HG02642 (cell line): ENCODE data around the gene RND2.

Experiments
- ATAC-seq: cut with Tn5 transposase; IDR thresholded peaks from one replicate; pipeline ENCODE4 v1.9.1; 2021; ENCODE audit warnings: mild to moderate bottlenecking; ENCODE audit not compliant: unreplicated experiment, poor library complexity

RND2 gene

DNA sequence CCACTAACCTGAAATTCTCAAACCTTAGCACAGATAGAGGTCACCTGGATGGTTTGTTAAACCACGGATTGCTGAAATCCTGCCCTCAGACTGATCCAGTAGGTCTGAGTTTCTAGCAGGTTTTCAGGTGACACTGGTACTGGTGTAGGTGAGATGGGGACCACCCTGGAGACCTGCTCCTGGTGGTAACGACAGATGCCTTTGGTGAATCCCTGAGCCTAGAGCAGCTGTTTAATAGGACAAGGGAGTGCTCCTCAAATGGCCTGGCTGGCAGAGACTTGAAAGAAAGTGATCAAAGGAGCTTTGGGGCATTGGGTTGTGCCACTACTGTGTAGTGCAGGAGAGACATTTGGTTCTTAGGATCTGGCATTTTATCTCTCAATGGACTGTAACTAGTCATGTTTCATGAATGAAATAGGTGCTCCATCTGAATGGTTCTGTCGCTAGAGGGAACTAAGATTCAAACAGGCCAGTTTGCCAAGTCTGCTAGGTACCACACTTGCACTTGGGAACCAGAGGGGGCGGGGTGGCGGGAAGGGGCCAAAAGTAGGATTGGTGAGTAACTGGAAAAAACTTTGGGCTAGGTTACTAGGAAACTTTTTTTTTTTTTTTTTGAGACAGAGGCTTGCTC, 21.4 kb upstream of the RND2 start:
- no peak for ATAC-seq

DNA sequence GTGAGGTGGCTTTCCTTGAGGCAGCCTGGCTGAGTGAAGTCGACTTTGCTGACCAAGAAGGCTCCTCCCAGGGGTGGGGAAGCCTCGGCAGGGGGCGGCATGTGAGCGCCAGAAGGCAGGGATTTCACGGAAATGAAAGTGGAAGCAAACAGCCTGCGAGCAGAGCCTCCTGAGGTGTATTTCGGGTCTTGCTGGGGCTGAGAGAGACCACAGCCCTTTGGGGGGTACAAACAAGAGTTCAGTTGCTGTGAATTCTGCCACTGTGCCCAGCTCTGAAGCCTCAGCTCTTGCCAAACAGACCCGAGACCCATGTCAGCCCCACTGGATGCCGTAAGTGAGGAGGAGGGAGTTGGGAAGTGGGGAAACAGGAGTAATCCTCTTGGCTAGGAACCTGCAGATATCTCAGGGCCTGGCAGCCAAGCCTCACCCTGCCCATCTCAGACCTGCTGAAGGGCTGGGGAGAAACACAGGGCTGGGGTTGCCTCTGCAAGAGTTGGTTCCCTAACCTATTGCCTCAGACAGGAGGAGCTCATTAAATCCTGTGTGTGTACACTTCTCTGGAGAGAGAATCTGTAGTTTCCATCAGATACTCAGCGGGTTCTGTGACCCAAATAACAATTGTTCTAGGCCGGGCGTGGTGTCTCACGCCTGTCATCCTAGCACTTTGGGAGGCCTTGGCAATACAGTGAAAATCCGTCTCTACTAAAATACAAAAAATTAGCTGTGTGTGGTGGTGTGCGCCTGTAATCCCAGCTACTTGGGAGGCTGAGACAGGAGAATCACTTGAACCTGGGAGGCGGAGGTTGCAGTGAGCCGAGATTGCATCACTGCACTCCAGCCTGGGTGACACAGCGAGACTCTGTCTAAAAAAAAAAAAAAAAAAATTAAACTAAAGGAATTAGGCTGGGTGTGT, 18.1 kb upstream of the RND2 start, which contains the start of gene IFI35:
TSS of gene IFI35 (plus strand) at position 146 of the 913 bp plus-strand sequence. CDS start at position 310, 164 bp downstream.
- peak; percentile 88 for ATAC-seq

DNA sequence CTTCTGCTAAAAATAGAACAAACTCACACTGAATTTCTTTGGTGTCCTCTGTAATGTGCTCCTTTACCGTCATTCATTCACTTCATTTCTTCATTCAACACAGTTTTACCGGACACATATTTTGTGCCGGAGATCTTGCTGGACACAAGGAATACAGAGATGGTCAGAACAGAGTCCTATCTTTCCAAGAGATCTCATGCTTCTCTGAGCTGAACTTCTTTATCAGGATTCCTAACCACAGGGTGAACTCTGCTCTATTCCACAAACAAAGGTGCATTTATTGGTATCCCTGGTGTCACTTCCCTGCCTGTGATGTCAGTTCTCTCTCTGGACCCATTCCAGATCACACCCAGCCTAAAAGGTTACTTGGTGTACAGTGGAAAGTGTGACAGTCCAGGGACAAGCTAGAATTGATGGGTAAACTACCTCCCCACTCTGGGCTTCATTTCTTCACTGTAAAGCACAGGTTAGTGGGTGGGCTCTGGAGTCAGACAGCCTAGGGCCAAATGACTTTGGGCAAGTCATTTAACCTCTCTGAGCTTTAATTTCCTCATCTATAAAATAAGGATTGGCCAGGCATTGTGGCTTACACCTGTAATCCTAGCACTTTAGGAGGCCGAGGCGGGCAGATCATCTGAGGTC, 14.2 kb upstream of the RND2 start:
- no peak for ATAC-seq

DNA sequence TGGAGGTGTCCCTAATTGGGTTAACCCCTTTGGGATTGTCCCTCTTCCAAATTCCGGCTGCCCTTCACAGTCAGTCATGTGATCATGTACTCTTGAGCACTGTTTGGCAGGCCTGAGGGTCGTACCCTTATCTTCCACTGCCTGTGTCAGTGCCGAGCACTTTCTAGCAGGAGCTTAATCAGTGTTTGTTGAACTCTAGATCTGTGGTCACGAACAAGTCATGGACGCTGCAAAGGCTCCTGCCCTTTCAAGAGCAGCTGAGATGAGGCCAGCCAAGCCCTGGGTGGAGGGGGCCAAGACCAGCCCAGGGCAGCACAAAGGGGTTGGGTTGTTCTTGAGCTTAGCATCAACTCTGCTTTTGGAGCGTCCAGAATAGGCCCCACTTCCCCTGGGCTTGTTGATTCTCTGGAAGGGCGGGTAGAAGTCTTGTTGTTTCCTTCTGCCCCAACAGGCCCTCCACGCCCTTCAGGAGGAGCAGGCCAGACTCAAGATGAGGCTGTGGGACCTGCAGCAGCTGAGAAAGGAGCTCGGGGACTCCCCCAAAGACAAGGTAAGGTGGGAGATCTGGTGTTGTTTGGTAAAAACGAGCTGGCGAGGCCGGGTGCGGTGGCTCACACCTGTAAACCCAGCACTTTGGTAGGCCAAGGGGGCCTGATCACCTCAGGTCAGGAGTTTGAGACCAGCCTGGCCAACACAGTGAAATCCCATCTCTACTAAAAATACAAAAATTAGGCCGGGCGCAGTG, 13.1 kb upstream of the RND2 start:
- no peak for ATAC-seq

DNA sequence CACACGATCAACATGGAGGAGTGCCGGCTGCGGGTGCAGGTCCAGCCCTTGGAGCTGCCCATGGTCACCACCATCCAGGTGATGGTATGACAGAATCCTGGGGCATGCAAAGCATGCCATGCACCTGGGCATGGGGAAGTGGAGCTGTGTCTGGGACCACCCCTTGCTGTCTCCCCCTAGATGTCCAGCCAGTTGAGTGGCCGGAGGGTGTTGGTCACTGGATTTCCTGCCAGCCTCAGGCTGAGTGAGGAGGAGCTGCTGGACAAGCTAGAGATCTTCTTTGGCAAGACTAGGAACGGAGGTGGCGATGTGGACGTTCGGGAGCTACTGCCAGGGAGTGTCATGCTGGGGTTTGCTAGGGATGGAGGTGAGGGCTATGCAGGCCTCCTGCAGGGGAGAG, 11.7 kb upstream of the RND2 start:
- no peak for ATAC-seq

DNA sequence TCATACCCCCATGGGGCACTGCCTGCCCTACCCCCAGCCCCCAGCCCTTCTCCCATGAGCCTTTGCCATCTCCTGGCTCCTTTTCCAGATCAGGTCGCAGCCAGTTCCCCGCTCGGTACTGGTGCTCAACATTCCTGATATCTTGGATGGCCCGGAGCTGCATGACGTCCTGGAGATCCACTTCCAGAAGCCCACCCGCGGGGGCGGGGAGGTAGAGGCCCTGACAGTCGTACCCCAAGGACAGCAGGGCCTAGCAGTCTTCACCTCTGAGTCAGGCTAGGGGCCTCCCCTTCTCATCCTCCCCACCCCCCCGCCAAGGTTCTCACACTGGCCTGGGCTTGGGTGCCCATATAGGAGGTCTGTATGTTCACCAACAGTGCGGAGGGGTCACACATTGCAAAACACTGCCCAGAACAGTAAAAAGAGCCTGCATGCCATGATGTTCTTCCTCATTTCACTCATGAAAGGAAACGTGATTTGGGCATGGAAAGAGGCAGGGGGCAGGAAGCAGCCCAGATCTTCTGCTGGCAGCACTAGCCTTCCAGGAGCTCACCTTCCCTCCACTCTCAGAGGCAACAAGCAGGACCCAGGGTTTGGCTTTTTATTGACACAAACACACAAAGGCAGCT, 10.9 kb upstream of the RND2 start:
- ATAC-seq, result no peak

DNA sequence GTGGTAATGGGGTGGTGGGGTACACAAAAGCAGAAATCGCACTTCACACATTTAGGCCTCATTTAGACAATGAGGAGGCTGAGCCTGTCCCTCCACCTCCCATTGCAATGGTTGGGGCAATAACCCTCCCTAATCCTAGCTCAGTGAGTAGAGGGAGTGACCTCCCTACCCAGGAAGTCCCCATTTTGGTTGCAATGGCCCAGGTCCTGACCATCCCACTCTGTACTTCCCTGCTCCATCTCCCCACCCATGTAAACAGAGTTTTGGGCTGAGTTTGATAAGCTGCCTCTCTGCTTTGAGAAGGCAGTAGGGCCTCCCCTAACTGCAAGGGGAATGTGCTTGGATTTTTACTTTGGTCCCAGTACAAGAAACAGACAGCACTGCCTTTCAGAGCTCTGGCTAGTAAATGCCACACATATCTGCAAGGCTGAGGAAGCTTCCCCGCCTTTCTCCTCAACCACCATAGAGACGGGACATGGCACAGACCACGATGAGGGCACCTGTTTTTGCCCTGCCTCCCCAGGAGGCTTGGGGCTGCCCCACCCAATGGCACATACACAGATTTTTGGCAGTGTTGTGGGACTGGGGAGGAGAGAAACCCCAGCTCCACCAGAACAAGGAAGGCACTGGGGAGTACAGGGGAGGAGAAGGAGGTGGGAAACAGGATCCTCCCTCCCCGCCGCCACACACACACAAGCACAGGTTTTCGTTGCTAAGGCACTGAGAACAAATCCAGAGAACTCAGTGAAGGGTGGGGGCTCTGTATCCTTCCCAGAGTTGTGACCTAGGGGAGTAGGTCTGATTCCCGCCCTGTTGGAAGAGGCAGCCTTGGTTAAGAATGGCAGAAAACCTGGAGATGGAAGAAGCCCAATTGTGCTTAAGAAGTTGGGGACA, 10.1 kb upstream of the RND2 start:
- ATAC-seq, result no peak

DNA sequence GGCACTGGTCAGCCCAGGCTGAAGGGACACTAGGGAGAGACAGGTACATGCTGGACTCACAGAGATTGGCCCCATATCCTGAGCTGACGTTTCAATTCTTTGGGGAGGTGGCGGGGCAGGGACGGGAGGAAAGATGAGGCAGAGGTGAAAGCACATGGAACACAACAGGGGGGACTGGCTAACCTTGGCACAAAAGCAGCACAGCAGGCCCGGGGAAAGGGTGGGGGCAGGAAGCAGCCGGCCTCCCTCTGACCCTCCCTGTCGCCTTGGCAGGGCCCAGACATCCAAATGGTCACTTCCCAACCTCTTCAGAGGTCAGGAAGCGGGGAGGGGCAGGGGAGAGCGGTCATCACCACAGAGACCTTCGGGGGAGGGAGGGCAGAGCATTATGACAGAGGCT, 9.5 kb upstream of the RND2 start:
- ATAC-seq, result no peak

DNA sequence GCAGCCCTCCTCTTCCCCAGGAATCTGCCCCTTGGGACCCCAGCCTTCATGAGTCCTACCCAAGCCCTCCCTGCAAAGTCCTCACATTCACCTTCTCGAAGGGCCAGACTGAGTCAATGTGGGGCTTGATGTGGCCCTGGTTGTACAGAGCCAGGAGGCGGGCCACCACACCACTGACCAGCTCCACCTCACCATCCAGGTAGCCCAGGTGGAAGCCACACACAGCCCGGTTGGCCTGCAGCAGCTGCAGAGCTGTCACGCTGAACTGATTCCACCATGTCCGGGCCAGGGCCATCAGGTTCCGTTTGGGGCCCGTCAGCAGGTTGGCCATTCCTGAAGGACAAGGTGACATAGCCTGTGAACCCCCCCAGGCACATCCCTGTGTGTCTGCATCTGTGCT, 8.8 kb upstream of the RND2 start:
- ATAC-seq, result no peak

DNA sequence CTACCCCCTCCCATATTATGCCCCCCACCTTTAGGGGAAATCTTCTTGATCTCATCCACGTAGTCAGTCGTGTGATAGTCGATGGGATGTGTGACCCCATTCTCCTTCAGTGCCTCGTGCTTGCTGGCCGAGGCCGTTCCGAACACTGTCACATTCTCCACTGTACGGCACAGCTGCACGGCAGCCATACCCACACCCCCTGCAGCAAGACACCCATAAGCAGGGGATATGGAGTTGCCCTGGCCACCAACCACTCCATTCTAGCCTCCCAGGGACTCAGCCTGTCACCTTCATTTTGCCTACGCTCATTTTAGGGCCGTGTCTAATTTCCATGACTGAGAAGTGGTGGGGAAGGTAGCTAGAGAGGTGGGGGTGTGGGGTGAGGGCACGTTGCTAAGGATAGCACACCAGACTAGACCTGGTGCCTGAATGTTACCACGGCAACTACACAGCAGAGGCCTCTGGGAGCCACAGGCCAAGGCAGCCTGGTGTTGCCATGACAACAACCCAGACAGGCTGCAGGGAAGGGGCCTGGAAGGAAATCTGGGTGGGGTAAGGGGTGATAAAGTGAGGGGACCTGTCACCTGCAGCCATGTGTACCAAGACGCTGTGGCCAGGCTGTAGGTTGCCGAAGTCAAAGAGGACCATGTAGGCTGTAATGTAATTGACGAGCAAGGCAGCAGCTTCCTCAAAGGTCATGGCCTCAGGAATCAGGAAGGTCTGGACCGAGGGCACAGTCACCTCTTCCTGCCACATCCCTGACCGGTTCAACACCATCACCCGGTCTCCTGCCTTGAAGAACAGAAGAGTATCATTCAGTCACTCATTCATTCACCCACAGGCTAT, 6.8 kb upstream of the RND2 start:
- ATAC-seq, result no peak

DNA sequence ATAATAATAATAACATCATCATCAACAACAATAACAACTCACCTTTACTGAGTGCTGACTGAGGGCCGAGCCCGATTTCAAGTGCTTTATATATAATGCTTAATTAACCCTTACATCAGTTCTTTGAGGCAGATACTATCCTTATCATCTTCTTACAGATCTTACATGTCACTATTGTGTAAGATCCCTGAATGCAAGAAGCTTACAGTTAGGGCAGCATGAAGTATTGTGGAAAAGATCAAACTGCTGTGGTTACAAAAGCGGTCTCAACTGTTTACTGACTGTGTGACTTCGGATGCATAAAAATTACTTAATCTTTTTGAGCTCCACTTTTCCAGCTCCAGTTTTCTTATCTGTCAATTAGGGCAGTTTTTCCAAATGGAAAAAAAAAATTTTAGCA, 6.1 kb upstream of the RND2 start:
- ATAC-seq, result no peak

DNA sequence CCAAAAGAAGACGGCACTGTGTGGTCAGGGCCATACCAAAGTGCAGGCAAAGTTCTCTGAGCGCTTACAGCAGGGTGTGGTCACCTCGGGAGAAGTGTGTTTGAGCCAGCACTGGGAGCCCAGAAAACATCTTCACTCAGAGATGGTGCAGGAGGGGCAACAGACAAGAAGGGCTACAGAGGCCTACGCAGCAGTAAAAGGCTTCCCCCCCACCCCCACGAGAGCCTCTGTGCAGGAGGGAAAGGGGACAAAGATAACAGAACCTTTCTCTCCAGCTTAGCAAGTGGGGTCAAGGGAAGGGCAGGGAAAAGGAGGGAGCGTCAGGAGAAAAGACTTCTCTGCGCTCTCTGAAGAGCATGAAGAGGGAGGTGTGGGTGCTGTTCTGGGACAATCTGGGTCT, 5.6 kb upstream of the RND2 start:
- no peak for ATAC-seq

DNA sequence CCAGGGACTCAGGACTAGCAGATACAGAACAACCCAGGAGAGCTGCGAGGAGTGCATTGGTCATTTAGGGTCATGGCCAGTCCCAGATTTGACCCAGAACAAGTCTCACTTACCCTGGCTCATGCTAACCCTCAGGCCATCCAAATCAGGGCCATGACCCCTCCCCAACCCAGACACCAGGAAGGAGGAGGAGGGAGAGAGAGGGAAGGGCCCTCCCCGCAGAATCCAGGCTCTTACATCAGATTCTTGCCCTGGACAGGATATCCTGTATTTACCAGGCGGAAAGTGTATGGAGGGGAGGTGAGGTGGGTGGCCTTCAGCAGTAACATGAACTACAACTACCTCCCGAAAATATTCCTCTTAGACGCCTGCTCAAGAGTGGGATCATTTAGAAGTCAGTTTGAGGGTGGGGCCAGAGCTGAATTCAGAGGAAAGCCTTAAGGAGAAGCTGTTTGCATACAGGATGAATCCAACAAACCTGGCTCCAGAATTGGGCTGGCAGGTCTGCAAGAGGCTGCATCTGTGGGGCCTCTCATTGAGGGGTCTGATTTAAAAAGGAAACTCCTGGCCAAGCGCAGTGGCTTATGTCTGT, 4.9 kb upstream of the RND2 start:
- ATAC-seq, result no peak

DNA sequence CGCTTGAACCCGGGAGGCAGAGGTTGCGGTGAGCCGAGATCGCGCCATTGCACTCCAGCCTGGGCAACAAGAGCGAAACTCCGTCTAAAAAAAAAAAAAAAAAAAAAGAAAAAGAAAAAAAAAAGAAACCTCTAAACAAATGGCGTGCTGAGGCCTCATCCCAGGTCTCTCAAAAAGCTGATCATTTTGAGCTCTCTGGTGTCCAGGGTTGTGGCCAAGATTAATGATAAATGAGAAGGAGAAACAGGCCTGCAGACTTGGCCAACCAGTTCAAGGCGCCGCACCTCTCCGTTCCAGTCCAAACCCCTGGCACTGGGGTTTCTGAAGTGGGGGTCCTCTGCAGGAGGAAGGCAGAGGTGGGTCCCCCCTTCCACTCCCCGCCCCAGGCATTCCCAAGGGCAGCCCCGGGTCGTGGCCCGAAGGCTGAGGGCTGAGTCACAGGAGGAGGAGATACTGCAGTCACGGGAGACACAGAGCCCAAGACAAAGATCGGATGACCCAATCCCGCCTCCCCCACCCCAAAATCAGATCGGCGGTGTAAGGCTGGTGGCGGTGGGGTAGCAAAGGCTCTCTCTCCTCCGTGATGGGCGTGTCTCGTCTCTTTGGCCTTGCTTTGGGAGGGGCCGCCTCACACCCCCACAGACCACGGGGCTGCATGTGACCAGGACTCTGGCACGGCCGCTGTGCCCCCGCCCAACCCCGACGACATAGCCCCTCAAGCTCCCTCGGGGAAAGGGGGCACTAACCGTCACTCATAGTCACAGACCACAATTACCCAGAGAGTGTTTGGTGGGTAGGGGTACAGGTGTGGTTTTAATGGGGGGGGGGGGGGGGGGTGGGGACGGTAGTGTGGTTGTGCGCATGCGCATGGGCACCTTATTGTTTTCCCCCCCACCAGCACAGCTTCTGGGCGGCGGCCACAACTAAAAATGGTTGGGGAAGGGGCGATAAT, 4.0 kb upstream of the RND2 start:
- ATAC-seq, result no peak

DNA sequence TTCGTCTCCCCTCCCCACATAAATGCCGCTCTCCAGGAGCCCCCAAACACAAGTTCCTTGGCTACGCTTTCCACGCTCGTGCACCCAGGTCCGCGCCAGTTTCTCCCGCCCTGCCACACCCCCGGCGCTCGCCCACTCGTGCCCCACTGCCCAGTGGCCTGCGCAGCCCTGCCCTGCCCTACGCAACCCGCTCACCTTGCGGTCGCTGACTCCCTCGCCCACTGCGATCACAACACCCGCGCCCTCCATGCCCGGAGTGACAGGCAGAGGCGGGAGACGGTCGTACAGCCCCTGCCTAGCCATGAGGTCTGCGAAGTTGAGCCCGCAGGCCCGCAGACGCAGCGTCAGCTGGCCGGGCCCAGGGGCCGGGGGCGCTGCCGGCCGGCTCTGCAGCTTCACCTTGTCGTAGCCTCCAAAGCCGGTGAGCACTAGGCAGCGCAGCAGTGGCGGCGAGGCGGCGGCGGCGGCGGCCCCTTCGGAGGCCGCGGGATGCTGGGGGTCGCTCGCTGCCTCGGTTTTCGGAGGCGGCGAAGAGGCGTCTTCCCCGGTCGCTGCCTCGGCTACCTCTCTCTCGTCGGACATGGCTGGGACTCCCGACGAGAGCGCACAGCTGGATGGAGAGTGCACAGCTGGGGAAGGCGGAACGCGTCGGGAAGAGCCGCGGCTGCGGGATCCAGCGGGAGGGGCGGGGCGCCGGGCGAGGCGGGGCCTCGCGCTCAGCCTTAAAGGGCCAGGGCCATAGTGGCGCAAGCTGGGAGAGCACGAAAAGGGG, 3.1 kb upstream of the RND2 start, which contains the start of gene VAT1:
TSS of gene VAT1 (minus strand) at position 645 of the 772 bp plus-strand sequence. CDS start at position 582, 63 bp downstream.
- peak; percentile 47 for ATAC-seq

DNA sequence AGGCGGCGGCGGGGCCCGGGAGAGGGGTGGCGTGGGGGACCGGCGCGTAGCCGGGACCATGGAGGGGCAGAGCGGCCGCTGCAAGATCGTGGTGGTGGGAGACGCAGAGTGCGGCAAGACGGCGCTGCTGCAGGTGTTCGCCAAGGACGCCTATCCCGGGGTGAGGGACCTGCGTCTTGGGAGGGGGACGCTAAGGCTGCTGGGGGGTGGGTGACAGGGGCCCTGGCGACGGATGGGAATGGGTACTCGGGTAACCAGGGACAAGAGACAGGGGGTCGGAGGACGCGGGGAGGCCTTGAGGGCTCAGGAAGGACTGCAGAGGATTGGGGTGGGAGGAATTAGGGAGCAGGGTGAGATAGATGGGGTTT, 243 bp downstream of the RND2 start:
- ATAC-seq, result no peak
